ENCODE measurements around the gene HOXC5. TPM values are rescaled to one million over a fixed set of nuclear protein-coding genes. Genes with fewer than 3 reads are reported as not detected.

Gene HOXC5
- not detected in 2 replicates for polyA plus RNA-seq

GRCh38 chr12:54032627-54033100, at the start of gene HOXC5:
Gene HOXC5, plus strand, starts transcription at chr12:54033050. Its CDS starts 73 bp downstream, at chr12:54033123.

GRCh38 chr12:53984901-53985691, 47.8 kb upstream of the HOXC5 start, which contains the start of gene HOXC10:
Gene HOXC10, plus strand, starts transcription at chr12:53985146. Its CDS starts 114 bp downstream, at chr12:53985260.

GRCh38 chr12:54000116-54001114, 32.4 kb upstream of the HOXC5 start, which contains the start of gene HOXC9:
Gene HOXC9, plus strand, starts transcription at chr12:54000161. Its CDS starts 28 bp downstream, at chr12:54000189.

GRCh38 chr12:54028314-54029201, 4.3 kb upstream of the HOXC5 start, which contains the start of gene HOXC6:
Gene HOXC6, plus strand, starts transcription at chr12:54028440. Its CDS starts 82 bp downstream, at chr12:54028522.

GRCh38 chr12:54053751-54054741, 21.2 kb downstream of the HOXC5 start, which contains the start of gene HOXC4:
Gene HOXC4, plus strand, starts transcription at chr12:54053835. Its CDS starts 88 bp downstream, at chr12:54053923.

Other genes with a start within 250 kb of the HOXC5 start
- not detected in 2 replicates for gene HOXC13, start 94.2 kb upstream of the HOXC5 start, polyA plus RNA-seq
- not detected in 2 replicates for gene HOXC12, start 78.1 kb upstream of the HOXC5 start, polyA plus RNA-seq
- not detected in 2 replicates for gene HOXC11, start 59.9 kb upstream of the HOXC5 start, polyA plus RNA-seq
- gene HOTAIR, start 58.1 kb upstream of the HOXC5 start, polyA plus RNA-seq, result not detected in 2 replicates
- gene HOXC10, start 47.9 kb upstream of the HOXC5 start, polyA plus RNA-seq, result not detected in 2 replicates
- not detected in 2 replicates for gene HOXC9, start 32.9 kb upstream of the HOXC5 start, polyA plus RNA-seq
- gene HOXC8, start 24.1 kb upstream of the HOXC5 start, polyA plus RNA-seq, result not detected in 2 replicates
- not detected in 2 replicates for gene HOXC6, start 4.6 kb upstream of the HOXC5 start, polyA plus RNA-seq
- gene HOXC4, start 20.8 kb downstream of the HOXC5 start, polyA plus RNA-seq, result not detected in 2 replicates
- gene SMUG1, start 155.9 kb downstream of the HOXC5 start, polyA plus RNA-seq, result 14.4 and 18.8 TPM in 2 replicates
- gene CBX5, start 247.1 kb downstream of the HOXC5 start, polyA plus RNA-seq, result 43.9 and 51.9 TPM in 2 replicates
- gene HNRNPA1, start 247.7 kb downstream of the HOXC5 start, polyA plus RNA-seq, result 138 and 186 TPM in 2 replicates

Data from Purkinje cell (primary cell).